Effector memory CD4-positive, alpha-beta T cell (primary cell): ENCODE data around the gene HOXB3.

Experiments
- DNase-seq, 3 donors: peaks; one replicate each; pipeline ENCODE4 v3.0.0-alpha.2; 2020
- H3K27ac ChIP-seq: 2 replicates; pipeline ENCODE4 v1.7.0; 2013; ENCODE audit warnings: mild to moderate bottlenecking, low read length, moderate library complexity; ENCODE audit not compliant: insufficient read depth, poor library complexity, severe bottlenecking
- H3K27me3 ChIP-seq: replicated peaks from 2 replicates; pipeline ENCODE4 v1.7.0; 2013; ENCODE audit warnings: mild to moderate bottlenecking, low read length; ENCODE audit not compliant: insufficient read depth, control insufficient read depth, poor library complexity, severe bottlenecking
- H3K36me3 ChIP-seq: 2 replicates; pipeline ENCODE4 v1.7.0; 2013; ENCODE audit warnings: mild to moderate bottlenecking, low read length, moderate library complexity; ENCODE audit not compliant: control insufficient read depth, insufficient read depth
- H3K4me1 ChIP-seq: 2 replicates; pipeline ENCODE4 v1.7.0; 2013; ENCODE audit warnings: low read length, mild to moderate bottlenecking; ENCODE audit not compliant: control insufficient read depth, insufficient read depth, poor library complexity, severe bottlenecking
- H3K4me3 ChIP-seq: 2 replicates; pipeline ENCODE4 v1.7.0; 2013; ENCODE audit warnings: low read length, low read depth, mild to moderate bottlenecking; ENCODE audit not compliant: insufficient read depth, poor library complexity, severe bottlenecking
- H3K9me3 ChIP-seq: 2 replicates; pipeline ENCODE4 v1.7.0; 2013; ENCODE audit warnings: mild to moderate bottlenecking, low read length, moderate library complexity; ENCODE audit not compliant: control insufficient read depth

HOXB3 gene

DNA sequence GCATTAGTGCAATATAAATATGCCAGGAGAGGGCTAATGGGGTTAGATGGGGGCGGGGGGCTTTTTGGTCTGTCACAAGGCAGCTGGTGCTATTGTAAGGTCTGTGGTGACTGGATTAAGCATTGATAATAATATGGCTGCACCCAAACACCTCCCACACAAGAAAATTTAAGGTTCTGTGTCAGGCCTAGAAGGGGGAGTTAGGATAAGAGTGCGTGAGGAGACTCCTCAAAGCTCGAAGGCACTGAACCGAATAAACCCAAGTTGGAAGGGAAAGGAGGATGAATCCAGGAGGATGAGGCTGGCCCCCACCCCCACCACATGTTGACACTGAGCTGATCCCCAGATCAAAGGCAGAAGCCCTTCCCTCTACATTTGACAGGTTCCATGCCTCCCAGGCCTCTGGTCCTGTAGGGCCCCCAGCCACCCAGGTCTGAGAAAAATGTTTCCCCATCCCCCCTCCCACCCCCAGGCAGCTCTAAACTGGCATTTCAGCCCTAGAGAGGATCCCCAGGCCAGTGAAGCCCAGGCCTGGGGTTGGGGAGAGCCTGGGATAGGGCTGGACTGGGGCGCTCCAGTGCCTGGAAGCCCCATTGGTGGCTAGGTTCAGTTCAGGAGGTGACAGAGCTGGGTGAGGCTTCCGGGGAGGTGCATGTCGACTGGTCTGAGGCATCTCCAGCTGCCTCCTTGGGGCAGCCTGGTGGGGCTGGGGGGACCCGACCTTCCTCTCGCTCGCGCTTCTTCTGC is 60.9 kb downstream of the HOXB3 start:
- no peaks in the 10 kb centered on the region for H3K36me3 ChIP-seq
- no peaks in the 10 kb centered on the region for H3K27me3 ChIP-seq
- H3K27ac ChIP-seq: no peak overlapping the region
- no peaks in the 10 kb centered on the region for H3K9me3 ChIP-seq
- H3K4me1 ChIP-seq: peaks cover 3% of the 10 kb centered on the region
- no peak overlapping the region for H3K4me3 ChIP-seq
- no peak for DNase-seq

GRCh38 chr17:48528153-48528935 is 61.7 kb downstream of the HOXB3 start:
- Histone ChIP-seq H3K9me3 (no peaks in the 10 kb centered on the region), H3K27ac (no peak overlapping the region), H3K4me3 (no peak overlapping the region), H3K27me3 (no peaks in the 10 kb centered on the region), H3K36me3 (no peaks in the 10 kb centered on the region), H3K4me1 (peaks cover 3% of the 10 kb centered on the region)
- no peak for DNase-seq

GRCh38 chr17:48527547-48527932 is 62.5 kb downstream of the HOXB3 start:
- Histone ChIP-seq H3K27ac (no peak overlapping the region), H3K4me3 (no peak overlapping the region), H3K9me3 (no peaks in the 10 kb centered on the region), H3K27me3 (no peaks in the 10 kb centered on the region), H3K36me3 (no peaks in the 10 kb centered on the region), H3K4me1 (peaks cover 3% of the 10 kb centered on the region)
- no peak for DNase-seq

DNA sequence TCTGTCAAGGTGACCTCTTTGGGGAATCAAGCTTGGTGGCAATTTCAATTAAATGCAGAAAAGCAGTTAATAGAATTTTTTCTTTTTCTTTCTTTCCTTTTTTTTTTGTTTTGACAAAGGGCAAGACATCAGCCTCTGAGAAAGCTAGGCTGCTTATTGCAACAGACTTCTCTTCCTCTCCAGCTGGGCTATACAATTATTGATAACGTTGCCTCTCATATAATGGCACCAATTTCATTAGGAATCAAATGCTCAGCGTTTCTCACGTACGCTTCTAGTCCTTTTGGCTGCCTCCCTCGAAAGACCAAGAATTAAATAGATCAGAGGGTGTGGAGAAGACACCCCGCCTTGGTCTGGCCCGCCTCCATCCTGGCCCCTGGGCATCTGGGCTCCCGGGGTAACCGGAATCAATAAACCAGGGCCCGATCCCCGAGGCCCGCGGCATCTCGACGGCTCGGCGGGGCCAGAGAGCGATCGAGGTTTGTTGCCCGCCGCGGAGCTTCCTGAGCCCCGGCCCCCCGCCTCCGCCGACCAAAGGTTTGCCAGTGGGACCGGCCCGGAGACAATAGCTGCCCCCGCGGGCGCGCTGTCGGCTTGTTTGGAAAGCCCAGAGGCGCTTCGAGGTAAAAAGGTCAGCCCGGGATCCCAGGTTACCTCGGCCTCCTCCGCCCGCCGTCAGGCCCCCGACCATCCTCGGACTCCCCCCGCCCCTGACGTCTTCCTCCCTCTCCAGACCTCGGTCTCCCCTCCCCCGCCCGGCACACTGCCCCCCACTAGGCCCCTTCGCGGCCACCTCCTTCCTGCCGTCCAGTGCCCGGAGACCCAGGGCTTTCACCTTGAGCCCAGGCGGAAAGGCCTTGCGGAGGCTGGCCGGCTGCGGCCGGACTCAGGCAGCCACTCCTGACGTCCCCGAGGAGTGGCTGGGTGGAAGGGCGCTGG is 63.2 kb downstream of the HOXB3 start:
- Histone ChIP-seq H3K4me3 (no peak overlapping the region), H3K4me1 (peaks cover 3% of the 10 kb centered on the region), H3K36me3 (no peaks in the 10 kb centered on the region), H3K9me3 (no peaks in the 10 kb centered on the region), H3K27ac (no peak overlapping the region), H3K27me3 (no peaks in the 10 kb centered on the region)
- no peak for DNase-seq

DNA sequence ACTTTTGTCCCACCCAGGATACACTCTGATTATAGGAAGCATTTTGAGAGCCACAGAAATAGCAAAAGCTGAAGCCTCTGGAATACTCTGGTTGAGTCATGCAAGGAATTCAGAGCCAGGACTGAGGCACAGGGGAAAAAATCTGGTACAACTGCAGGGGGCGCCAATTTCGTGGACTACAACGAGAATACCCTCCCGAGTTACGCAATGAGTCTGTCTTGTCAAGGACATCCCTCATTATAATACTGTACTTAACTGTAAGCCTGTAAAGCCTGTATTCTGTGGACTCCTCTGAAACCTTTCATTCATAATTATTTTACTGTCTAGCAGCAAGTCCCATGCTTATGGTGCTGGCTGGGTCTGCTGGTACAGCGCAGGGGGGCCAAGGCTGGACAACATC is 67.0 kb downstream of the HOXB3 start:
- Histone ChIP-seq H3K36me3 (no peaks in the 10 kb centered on the region), H3K4me1 (peaks cover 3% of the 10 kb centered on the region)
- DNase-seq: no peak

GRCh38 chr17:48522031-48522653 is 67.9 kb downstream of the HOXB3 start:
- H3K4me1 ChIP-seq: peaks cover 3% of the 10 kb centered on the region
- H3K9me3 ChIP-seq: no peaks in the 10 kb centered on the region
- DNase-seq: no peak
- no peaks in the 10 kb centered on the region for H3K27me3 ChIP-seq
- H3K36me3 ChIP-seq: no peaks in the 10 kb centered on the region
- H3K27ac ChIP-seq: no peak overlapping the region
- H3K4me3 ChIP-seq: no peak overlapping the region

More for the DNA sequence above, 67.0 kb downstream of the HOXB3 start:
- no peak overlapping the region for H3K4me3 ChIP-seq
- no peaks in the 10 kb centered on the region for H3K9me3 ChIP-seq
- no peak overlapping the region for H3K27ac ChIP-seq
- no peaks in the 10 kb centered on the region for H3K27me3 ChIP-seq

DNA sequence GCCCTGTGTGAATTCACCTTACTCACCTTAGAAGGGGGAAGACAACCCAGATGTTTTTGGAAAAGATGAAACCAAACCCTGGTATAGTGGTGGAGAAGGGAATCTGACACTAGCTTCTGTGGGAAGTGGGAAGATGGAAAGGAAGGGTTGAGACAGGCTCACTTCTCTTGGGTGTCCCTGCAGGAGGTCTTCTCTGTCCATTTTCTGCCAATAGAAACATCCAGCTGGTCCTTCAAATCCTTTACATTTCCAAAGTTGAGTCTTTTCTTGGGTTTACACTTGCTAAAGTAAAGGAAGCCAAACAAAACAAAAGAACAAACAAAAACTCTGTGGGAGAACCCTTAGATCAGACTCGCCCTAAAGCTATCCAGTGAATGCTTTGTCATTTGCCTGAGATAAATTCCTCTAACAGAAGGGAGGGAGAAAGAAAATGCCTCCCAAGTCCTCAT is 69.4 kb downstream of the HOXB3 start:
- Histone ChIP-seq H3K9me3 (no peaks in the 10 kb centered on the region), H3K27me3 (no peaks in the 10 kb centered on the region), H3K4me3 (no peak overlapping the region), H3K36me3 (no peaks in the 10 kb centered on the region), H3K27ac (no peak overlapping the region), H3K4me1 (no peaks in the 10 kb centered on the region)
- no peak for DNase-seq

DNA sequence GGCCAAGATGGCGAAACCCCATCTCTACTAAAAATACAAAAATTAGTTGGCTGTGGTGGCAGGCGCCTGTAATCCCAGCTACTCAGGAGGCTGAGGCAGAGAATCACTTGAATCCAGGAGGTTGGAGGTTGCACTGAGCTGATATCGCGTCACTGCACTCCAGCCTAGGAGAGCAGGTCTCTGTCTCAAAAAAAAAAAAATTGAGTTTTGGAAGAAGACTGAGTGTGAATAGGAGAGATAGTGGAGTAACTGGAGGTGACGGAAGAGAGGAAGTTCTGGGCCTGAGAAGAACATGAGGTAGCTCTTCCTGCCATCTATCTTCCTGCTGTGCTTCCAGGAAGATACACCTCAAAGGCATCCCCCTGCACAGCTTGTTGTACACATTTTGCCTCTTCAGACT is 70.6 kb downstream of the HOXB3 start:
- Histone ChIP-seq H3K4me1 (no peaks in the 10 kb centered on the region), H3K27me3 (no peaks in the 10 kb centered on the region), H3K9me3 (no peaks in the 10 kb centered on the region), H3K36me3 (no peaks in the 10 kb centered on the region), H3K4me3 (no peak overlapping the region), H3K27ac (no peak overlapping the region)
- no peak for DNase-seq

GRCh38 chr17:48517478-48517877 is 72.6 kb downstream of the HOXB3 start:
- DNase-seq: no peak
- Histone ChIP-seq H3K9me3 (no peaks in the 10 kb centered on the region), H3K27me3 (no peaks in the 10 kb centered on the region), H3K4me3 (no peak overlapping the region), H3K27ac (no peak overlapping the region), H3K36me3 (no peaks in the 10 kb centered on the region), H3K4me1 (no peaks in the 10 kb centered on the region)
